GM18870 (cell line): ENCODE measurements around the gene SPG7.

Experiments used
- ATAC-seq: cut with Tn5 transposase; IDR thresholded peaks from one replicate; pipeline ENCODE4 v1.9.1; 2021; ENCODE audit warnings: moderate library complexity; ENCODE audit not compliant: unreplicated experiment

The SPG7 gene

GRCh38 chr16:89545044-89545830, 37.0 kb downstream of the SPG7 start:
- no peak for ATAC-seq

GRCh38 chr16:89545831-89546574, 37.8 kb downstream of the SPG7 start:
- ATAC-seq, result no peak

- no peak for ATAC-seq
Observed at GRCh38 chr16:89546781-89547180, 38.6 kb downstream of the SPG7 start.

GRCh38 chr16:89547291-89547690, 39.1 kb downstream of the SPG7 start:
- ATAC-seq, result no peak

GRCh38 chr16:89547860-89548259, 39.7 kb downstream of the SPG7 start:
- ATAC-seq, result no peak

GRCh38 chr16:89548344-89549006, 40.3 kb downstream of the SPG7 start:
- ATAC-seq, result no peak

- ATAC-seq, result no peak
Observed at GRCh38 chr16:89549007-89549700, 41.0 kb downstream of the SPG7 start.

- no peak for ATAC-seq
Observed at GRCh38 chr16:89550421-89551007, 42.3 kb downstream of the SPG7 start.

GRCh38 chr16:89552329-89552728, 44.1 kb downstream of the SPG7 start:
- no peak for ATAC-seq

GRCh38 chr16:89552913-89553312, 44.7 kb downstream of the SPG7 start:
- no peak for ATAC-seq

- ATAC-seq, result no peak
Observed at GRCh38 chr16:89553733-89554132, 45.5 kb downstream of the SPG7 start.

GRCh38 chr16:89554343-89554742, 46.1 kb downstream of the SPG7 start:
- no peak for ATAC-seq

- ATAC-seq, result no peak
Observed at GRCh38 chr16:89555265-89555664, 47.1 kb downstream of the SPG7 start.

- no peak for ATAC-seq
Observed at GRCh38 chr16:89555780-89556179, 47.6 kb downstream of the SPG7 start.

- ATAC-seq, result no peak
Observed at GRCh38 chr16:89556750-89557689, 48.8 kb downstream of the SPG7 start.

GRCh38 chr16:89557690-89558490, 49.7 kb downstream of the SPG7 start:
- ATAC-seq, result no peak

GRCh38 chr16:89560378-89561141, 52.4 kb downstream of the SPG7 start, which contains the start of gene RPL13:
TSS of gene RPL13 (plus strand) at chr16:89560682. CDS start at chr16:89560960, 278 bp downstream.
- peak; percentile 57 for ATAC-seq
